ENCODE measurements around the gene MYO9B.
"Not testable (repeated sequence)": the region's sequence is repeated elsewhere in the genome, so short reads cannot be mapped to it uniquely, and the experiment has no call there.

The MYO9B gene

GRCh38 chr19:17136617-17137016 lies 61.0 kb downstream of the MYO9B start:
- H3K4me3 ChIP-seq (ENCODE audit: control insufficient read depth, low read depth, low read length), result no peak overlapping the region
- DNase-seq (ENCODE audit: low read depth), result no peak
- no peak for TF ChIP-seq CTCF (conservative IDR thresholded peaks at IDR 0.05; ENCODE audit: control insufficient read depth, insufficient read depth, low read depth, low read length)

- no peak overlapping the region for H3K4me3 ChIP-seq (ENCODE audit: control insufficient read depth, low read depth, low read length)
- no peak for TF ChIP-seq CTCF (conservative IDR thresholded peaks at IDR 0.05; ENCODE audit: control insufficient read depth, insufficient read depth, low read depth, low read length)
- no peak for DNase-seq (ENCODE audit: low read depth)
Observed at GRCh38 chr19:17137417-17137816, 61.8 kb downstream of the MYO9B start.

GRCh38 chr19:17138052-17138846 lies 62.7 kb downstream of the MYO9B start:
- DNase-seq (ENCODE audit: low read depth); H3K4me3 ChIP-seq (ENCODE audit: control insufficient read depth, low read depth, low read length): not testable (repeated sequence)

GRCh38 chr19:17138937-17139598 lies 63.5 kb downstream of the MYO9B start:
- TF ChIP-seq CTCF (conservative IDR thresholded peaks at IDR 0.05; ENCODE audit: control insufficient read depth, insufficient read depth, low read depth, low read length), result no peak

GRCh38 chr19:17144771-17145170 lies 69.2 kb downstream of the MYO9B start:
- peak; percentile 87 for DNase-seq (ENCODE audit: low read depth)
- not testable (repeated sequence) for H3K4me3 ChIP-seq (ENCODE audit: control insufficient read depth, low read depth, low read length)

More at GRCh38 chr19:17138937-17139598, 63.5 kb downstream of the MYO9B start:
- no peak for DNase-seq (ENCODE audit: low read depth)
- no peak overlapping the region for H3K4me3 ChIP-seq (ENCODE audit: control insufficient read depth, low read depth, low read length)

GRCh38 chr19:17145546-17146497 lies 70.2 kb downstream of the MYO9B start:
- H3K4me3 ChIP-seq (ENCODE audit: control insufficient read depth, low read depth, low read length), result no peak overlapping the region
- no peak for DNase-seq (ENCODE audit: low read depth)
- no peak for TF ChIP-seq CTCF (conservative IDR thresholded peaks at IDR 0.05; ENCODE audit: control insufficient read depth, insufficient read depth, low read depth, low read length)

- no peak for TF ChIP-seq CTCF (conservative IDR thresholded peaks at IDR 0.05; ENCODE audit: control insufficient read depth, insufficient read depth, low read depth, low read length)
- H3K4me3 ChIP-seq (ENCODE audit: control insufficient read depth, low read depth, low read length), result no peak overlapping the region
- no peak for DNase-seq (ENCODE audit: low read depth)
Observed at GRCh38 chr19:17148130-17148529, 72.6 kb downstream of the MYO9B start.
